A673 (cell line): ENCODE data around the gene PRKG1. TPM values are rescaled to one million over a fixed set of nuclear protein-coding genes. Genes with fewer than 3 reads are reported as not detected.

ENCODE experiments used
- BruUV-seq: library from RNA; stranded (reverse); fragments of 400-500 nt; replicated peaks from 2 replicates; lab custom pipeline; 2021; lab: Mats Ljungman, UMichigan
- CTCF ChIA-PET: fragments of 300-600 bp; sonication (Branson Sonifier 250); formaldehyde crosslinking; loops from one replicate; lab custom pipeline; 2022; ENCODE audit warnings: antibody characterized with exemption; lab: Charles Lee
- POLR2A ChIA-PET: fragments of 300-600 bp; sonication (Branson Sonifier 250); formaldehyde crosslinking; loops from one replicate; lab custom pipeline; 2022; ENCODE audit warnings: antibody characterized with exemption; ENCODE audit not compliant: low non-redundant PET; lab: Charles Lee
- DNase-seq: peaks from one replicate; pipeline ENCODE4 v3.0.0-alpha.2; 2015; ENCODE audit warnings: low spot score
- H3K27ac ChIP-seq: fragments of 200-600 bp; sonication (generic); 2 replicates; pipeline ENCODE4 v1.5.1; 2016; ENCODE audit warnings: mixed run types, low read depth, mild to moderate bottlenecking, mixed read lengths, antibody characterized with exemption, low read length; ENCODE audit not compliant: poor library complexity, severe bottlenecking
- H3K27me3 ChIP-seq: fragments of 200-600 bp; sonication (generic); replicated peaks from 2 replicates; pipeline ENCODE4 v1.6.1; 2017; ENCODE audit warnings: mixed run types, low read depth, mild to moderate bottlenecking, mixed read lengths, antibody characterized with exemption, low read length; ENCODE audit not compliant: insufficient read depth, poor library complexity
- H3K36me3 ChIP-seq: fragments of 200-600 bp; sonication (generic); 2 replicates; pipeline ENCODE4 v1.6.1; 2016; ENCODE audit warnings: mixed run types, mild to moderate bottlenecking, mixed read lengths, antibody characterized with exemption, low read length; ENCODE audit not compliant: insufficient read depth, poor library complexity, severe bottlenecking
- H3K4me1 ChIP-seq: fragments of 200-600 bp; sonication (generic); 2 replicates; pipeline ENCODE4 v1.6.1; 2017; ENCODE audit warnings: mixed run types, mild to moderate bottlenecking, mixed read lengths, antibody characterized with exemption, low read length; ENCODE audit not compliant: insufficient read depth, poor library complexity, severe bottlenecking
- H3K4me3 ChIP-seq: fragments of 200-600 bp; sonication (generic); 2 replicates; pipeline ENCODE4 v1.5.1; 2016; ENCODE audit warnings: low read depth, mixed run types, mild to moderate bottlenecking, mixed read lengths, low read length; ENCODE audit not compliant: poor library complexity, severe bottlenecking
- H3K9me3 ChIP-seq: fragments of 200-600 bp; sonication (generic); 2 replicates; pipeline ENCODE4 v1.6.1; 2016; ENCODE audit warnings: mixed run types, low read depth, mild to moderate bottlenecking, mixed read lengths, antibody characterized with exemption, low read length; ENCODE audit not compliant: poor library complexity, severe bottlenecking
- CTCF ChIP-seq: fragments of 300-800, 200-600 bp; sonication (generic); conservative IDR thresholded peaks from 2 replicates; pipeline ENCODE4 v1.5.1; 2017; ENCODE audit warnings: low read depth, mild to moderate bottlenecking, antibody characterized with exemption, low read length, moderate library complexity, mixed read lengths
- EZH2 ChIP-seq: fragments of 200-600 bp; sonication (generic); IDR thresholded peaks from 2 replicates; pipeline ENCODE4 v1.6.1; 2017; ENCODE audit warnings: borderline replicate concordance, low read depth, mild to moderate bottlenecking, mixed read lengths, antibody characterized with exemption, low read length; ENCODE audit not compliant: poor library complexity, severe bottlenecking
- intact Hi-C: fragments of 100-400 bp; cut with micrococcal nuclease; formaldehyde crosslinking; loops from one replicate; pipeline ENCODE4 v1.10.0; 2022; ENCODE audit not compliant: unreplicated experiment
- total RNA-seq: library from RNA; stranded (reverse); gene quantifications from 2 replicates; pipeline ENCODE4 v1.2.3, GENCODE V29; 2021

PRKG1 gene
- total RNA-seq, 1 experiment from 2014 or later: 0.58 TPM

GRCh38 chr10:51528527-51528926 is 454.2 kb downstream of the PRKG1 start:
- DNase-seq: no peak
- H3K9me3 ChIP-seq: no peaks in the 10 kb centered on the region
- POLR2A ChIA-PET: no interaction called here
- no peak overlapping the region for H3K4me3 ChIP-seq
- H3K27me3 ChIP-seq: peaks cover 16% of the 10 kb centered on the region
- H3K27ac ChIP-seq: no peak overlapping the region
- no peaks in the 10 kb centered on the region for H3K36me3 ChIP-seq
- TF ChIP-seq CTCF: no peak
- no peak for TF ChIP-seq EZH2
- intact Hi-C loops: no loop called here
- CTCF ChIA-PET: no interaction called here
- H3K4me1 ChIP-seq: no peaks in the 10 kb centered on the region
- no TSS peak for BruUV-seq

DNA sequence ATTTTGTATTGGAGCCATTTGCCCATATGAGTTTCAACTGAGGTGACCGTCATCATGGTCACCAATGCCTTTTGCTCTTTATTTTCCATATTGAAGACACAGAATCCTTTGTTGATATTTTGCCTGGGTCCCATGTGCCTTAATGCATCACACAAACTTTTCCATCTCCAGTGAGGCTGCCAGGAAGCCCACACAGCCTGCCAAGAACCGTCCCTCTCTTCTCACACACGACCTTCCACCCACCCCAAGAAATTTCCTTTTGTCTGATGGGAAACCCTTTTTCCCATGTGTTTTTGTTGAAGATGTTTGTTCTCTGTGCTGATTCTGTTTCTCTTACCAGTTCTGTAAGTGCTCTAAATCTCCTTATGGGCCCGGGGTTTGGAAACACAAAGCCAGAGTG is 456.3 kb downstream of the PRKG1 start:
- Histone ChIP-seq H3K4me1 (no peaks in the 10 kb centered on the region), H3K27me3 (peaks cover 16% of the 10 kb centered on the region), H3K27ac (no peak overlapping the region), H3K36me3 (no peaks in the 10 kb centered on the region), H3K4me3 (no peak overlapping the region), H3K9me3 (no peaks in the 10 kb centered on the region)
- DNase-seq: no peak
- ChIA-PET CTCF (no interaction called here), POLR2A (no interaction called here)
- BruUV-seq: no TSS peak
- TF ChIP-seq CTCF: no peak
- TF ChIP-seq EZH2: no peak
- intact Hi-C loops: no loop called here

DNA sequence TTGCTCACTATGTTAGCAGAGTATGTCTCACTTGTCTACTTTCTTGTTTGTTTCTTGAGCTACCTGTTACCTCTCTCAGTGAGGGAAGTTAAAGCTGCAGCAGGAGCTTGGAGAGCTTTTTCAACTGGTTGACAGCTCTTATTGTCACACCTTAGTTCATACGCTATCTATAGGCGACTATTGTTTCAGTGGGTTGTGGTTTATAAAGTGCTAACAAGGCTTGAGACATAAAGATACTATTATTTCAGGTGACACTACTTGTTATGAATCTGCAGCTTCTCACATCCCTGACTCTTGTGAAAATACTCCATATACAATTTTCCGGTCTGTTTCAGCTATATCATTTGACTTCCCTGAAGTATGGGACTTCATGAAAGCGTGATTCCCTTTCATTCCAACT is 457.8 kb downstream of the PRKG1 start:
- no peaks in the 10 kb centered on the region for H3K4me1 ChIP-seq
- peaks cover 16% of the 10 kb centered on the region for H3K27me3 ChIP-seq
- no peak for DNase-seq
- H3K9me3 ChIP-seq: no peaks in the 10 kb centered on the region
- H3K4me3 ChIP-seq: no peak overlapping the region
- intact Hi-C loops: no loop called here
- no peak overlapping the region for H3K27ac ChIP-seq
- TF ChIP-seq CTCF (no peak), EZH2 (no peak)
- ChIA-PET CTCF (no interaction called here), POLR2A (no interaction called here)
- no peaks in the 10 kb centered on the region for H3K36me3 ChIP-seq
- no TSS peak for BruUV-seq
